ENCODE results near the gene HYAL2.

Gene HYAL2

GRCh38 chr3:50302095-50303012 lies 20.2 kb downstream of the HYAL2 start:
- no peak for DNase-seq

- DNase-seq, result no peak
Observed at GRCh38 chr3:50300681-50301254, 21.8 kb downstream of the HYAL2 start.

- no peak for DNase-seq
Observed at GRCh38 chr3:50299929-50300680, 22.4 kb downstream of the HYAL2 start.

- DNase-seq, result no peak
Observed at GRCh38 chr3:50299638-50299928, 23.0 kb downstream of the HYAL2 start.

- DNase-seq, result peak; percentile 100
Observed at GRCh38 chr3:50298836-50299637, 23.5 kb downstream of the HYAL2 start, which contains the start of the genes HYAL3 and NAA80. HYAL3 (minus strand) TSS chr3:50299405; CDS start chr3:50295602, 3,803 bp downstream. NAA80 (minus strand) TSS chr3:50299405; CDS start chr3:50297463, 1,942 bp downstream.

- DNase-seq, result no peak
Observed at GRCh38 chr3:50297896-50298725, 24.4 kb downstream of the HYAL2 start.

- no peak for DNase-seq
Observed at GRCh38 chr3:50297384-50297775, 25.2 kb downstream of the HYAL2 start.

GRCh38 chr3:50296721-50297383 lies 25.7 kb downstream of the HYAL2 start:
- no peak for DNase-seq

GRCh38 chr3:50295553-50296431 lies 26.8 kb downstream of the HYAL2 start:
- no peak for DNase-seq

- DNase-seq, result no peak
Observed at GRCh38 chr3:50294492-50295403, 27.8 kb downstream of the HYAL2 start.

GRCh38 chr3:50294089-50294488 lies 28.5 kb downstream of the HYAL2 start:
- no peak for DNase-seq

- DNase-seq, result no peak
Observed at GRCh38 chr3:50293079-50293801, 29.3 kb downstream of the HYAL2 start.

- DNase-seq, result peak; percentile 94 to 97
Observed at GRCh38 chr3:50292159-50293078, 30.1 kb downstream of the HYAL2 start, which contains the start of gene IFRD2. IFRD2 (minus strand) TSS chr3:50292429; CDS start chr3:50292274, 155 bp downstream.

GRCh38 chr3:50290161-50290641 lies 32.3 kb downstream of the HYAL2 start:
- DNase-seq, result no peak

- no peak for DNase-seq
Observed at GRCh38 chr3:50289130-50289529, 33.4 kb downstream of the HYAL2 start.

GRCh38 chr3:50288387-50289007 lies 34.0 kb downstream of the HYAL2 start:
- no peak for DNase-seq
